ENCODE data around the gene ATRNL1.

Gene ATRNL1

GRCh38 chr10:115049318-115049717 is 43.8 kb upstream of the ATRNL1 start:
- Histone ChIP-seq H3K27me3 (replicated peaks; ENCODE audit: insufficient read depth, low read length) (no peaks in the 10 kb centered on the region), H3K27ac (ENCODE audit: low read length) (no peak overlapping the region), H3K9ac (ENCODE audit: low read length) (no peak overlapping the region), H4K20me1 (ENCODE audit: insufficient read depth, low read length) (no peaks in the 10 kb centered on the region), H3K4me2 (ENCODE audit: low read depth, low read length) (no peak overlapping the region), H2AFZ (ENCODE audit: low read length) (no peak overlapping the region), H3K36me3 (replicated peaks; ENCODE audit: insufficient read depth, low read length) (no peaks in the 10 kb centered on the region), H3K79me2 (ENCODE audit: low read length) (no peaks in the 10 kb centered on the region), H3K9me3 (replicated peaks; ENCODE audit: insufficient read depth, low read length) (no peaks in the 10 kb centered on the region), H3F3A (ENCODE audit: insufficient read depth, low read length) (no peaks in the 10 kb centered on the region), H3K4me1 (ENCODE audit: low read length) (no peaks in the 10 kb centered on the region), H3K9me2 (replicated peaks; ENCODE audit: insufficient read depth, low read length) (no peaks in the 10 kb centered on the region), H3K4me3 (ENCODE audit: low read length) (no peak overlapping the region)
- TF ChIP-seq EZH2phosphoT487 (IDR thresholded peaks at IDR 0.05; ENCODE audit: low read length) (no peak), CTCF (IDR thresholded peaks at IDR 0.05; ENCODE audit: low read length) (no peak), EZH2 (optimal IDR thresholded peaks at IDR 0.05; ENCODE audit: low read depth, low read length) (no peak)
- DNase-seq: no peak

GRCh38 chr10:115049960-115050359 is 43.2 kb upstream of the ATRNL1 start:
- no peaks in the 10 kb centered on the region for H3K4me1 ChIP-seq (ENCODE audit: low read length)
- no peak for DNase-seq
- no peak for TF ChIP-seq CTCF (IDR thresholded peaks at IDR 0.05; ENCODE audit: low read length)

GRCh38 chr10:115050375-115051010 is 42.7 kb upstream of the ATRNL1 start:
- no peak overlapping the region for H3K9ac ChIP-seq (ENCODE audit: low read length)
- no peak overlapping the region for H3K4me2 ChIP-seq (ENCODE audit: low read depth, low read length)
- H3K4me1 ChIP-seq (ENCODE audit: low read length): no peaks in the 10 kb centered on the region
- H3F3A ChIP-seq (ENCODE audit: insufficient read depth, low read length): no peaks in the 10 kb centered on the region
- H3K27ac ChIP-seq (ENCODE audit: low read length): no peak overlapping the region
- H4K20me1 ChIP-seq (ENCODE audit: insufficient read depth, low read length): no peaks in the 10 kb centered on the region
- no peaks in the 10 kb centered on the region for H3K79me2 ChIP-seq (ENCODE audit: low read length)
- no peaks in the 10 kb centered on the region for H3K36me3 ChIP-seq (replicated peaks; ENCODE audit: insufficient read depth, low read length)
- H3K27me3 ChIP-seq (replicated peaks; ENCODE audit: insufficient read depth, low read length): no peaks in the 10 kb centered on the region
- no peaks in the 10 kb centered on the region for H3K9me3 ChIP-seq (replicated peaks; ENCODE audit: insufficient read depth, low read length)
- no peak overlapping the region for H3K4me3 ChIP-seq (ENCODE audit: low read length)
- H3K9me2 ChIP-seq (replicated peaks; ENCODE audit: insufficient read depth, low read length): no peaks in the 10 kb centered on the region
- TF ChIP-seq EZH2 (optimal IDR thresholded peaks at IDR 0.05; ENCODE audit: low read depth, low read length): no peak
- TF ChIP-seq EZH2phosphoT487 (IDR thresholded peaks at IDR 0.05; ENCODE audit: low read length): no peak
- no peak for TF ChIP-seq CTCF (IDR thresholded peaks at IDR 0.05; ENCODE audit: low read length)
- no peak for DNase-seq
- no peak overlapping the region for H2AFZ ChIP-seq (ENCODE audit: low read length)

More at GRCh38 chr10:115049960-115050359, 43.2 kb upstream of the ATRNL1 start:
- Histone ChIP-seq H3K27me3 (replicated peaks; ENCODE audit: insufficient read depth, low read length) (no peaks in the 10 kb centered on the region), H3K27ac (ENCODE audit: low read length) (no peak overlapping the region), H3K9ac (ENCODE audit: low read length) (no peak overlapping the region), H3K36me3 (replicated peaks; ENCODE audit: insufficient read depth, low read length) (no peaks in the 10 kb centered on the region), H3K9me2 (replicated peaks; ENCODE audit: insufficient read depth, low read length) (no peaks in the 10 kb centered on the region), H4K20me1 (ENCODE audit: insufficient read depth, low read length) (no peaks in the 10 kb centered on the region), H3K4me3 (ENCODE audit: low read length) (no peak overlapping the region), H3K4me2 (ENCODE audit: low read depth, low read length) (no peak overlapping the region), H3F3A (ENCODE audit: insufficient read depth, low read length) (no peaks in the 10 kb centered on the region), H3K79me2 (ENCODE audit: low read length) (no peaks in the 10 kb centered on the region), H2AFZ (ENCODE audit: low read length) (no peak overlapping the region), H3K9me3 (replicated peaks; ENCODE audit: insufficient read depth, low read length) (no peaks in the 10 kb centered on the region)

Data from MM.1S (cell line).